HL-60 (cell line): ENCODE results near the gene LIG4.

Experiments
- DNase-seq, 2 experiments: peaks; one replicate each; pipeline ENCODE4 v3.0.0-alpha.2; 2010 to 2020; ENCODE audit warnings: low read depth in 1 of 2, low spot score in 1 of 2
- H3K27ac ChIP-seq: fragments of 250-450 bp; sonication (Bioruptor Pico); replicated peaks from 2 replicates; pipeline ENCODE4 v1.5.1; 2020; ENCODE audit warnings: mild to moderate bottlenecking, moderate library complexity
- H3K27me3 ChIP-seq: fragments of 250-450 bp; sonication (Bioruptor Pico); 2 replicates; pipeline ENCODE4 v1.5.1; 2021; ENCODE audit warnings: mild to moderate bottlenecking, moderate library complexity; ENCODE audit not compliant: insufficient read depth, poor library complexity, severe bottlenecking
- H3K4me3 ChIP-seq: replicated peaks from 2 replicates; pipeline ENCODE4 v1.5.1; 2011; ENCODE audit warnings: mild to moderate bottlenecking, control low read depth, low read length; ENCODE audit not compliant: insufficient read depth
- GABPA ChIP-seq: IDR thresholded peaks from 2 replicates; pipeline ENCODE4 v1.6.1; 2012; ENCODE audit warnings: low read depth
- POLR2AphosphoS5 ChIP-seq: IDR thresholded peaks from 2 replicates; pipeline ENCODE4 v1.6.1; 2012; ENCODE audit warnings: low read depth
- SPI1 ChIP-seq: IDR thresholded peaks from 2 replicates; pipeline ENCODE4 v1.6.1; 2012; ENCODE audit warnings: low read depth, mild to moderate bottlenecking, borderline replicate concordance
- TF ChIP-seq, protein P1 (sequence below): IDR thresholded peaks from 2 replicates; pipeline ENCODE4 v1.6.1; 2012; ENCODE audit warnings: low read depth; ENCODE audit not compliant: insufficient replicate concordance
- TF ChIP-seq, protein P2 (sequence below): IDR thresholded peaks from one replicate; pipeline ENCODE4 v1.5.1; 2011; ENCODE audit warnings: low read length, control low read depth, inconsistent platforms; ENCODE audit not compliant: insufficient read depth

Gene LIG4

DNA sequence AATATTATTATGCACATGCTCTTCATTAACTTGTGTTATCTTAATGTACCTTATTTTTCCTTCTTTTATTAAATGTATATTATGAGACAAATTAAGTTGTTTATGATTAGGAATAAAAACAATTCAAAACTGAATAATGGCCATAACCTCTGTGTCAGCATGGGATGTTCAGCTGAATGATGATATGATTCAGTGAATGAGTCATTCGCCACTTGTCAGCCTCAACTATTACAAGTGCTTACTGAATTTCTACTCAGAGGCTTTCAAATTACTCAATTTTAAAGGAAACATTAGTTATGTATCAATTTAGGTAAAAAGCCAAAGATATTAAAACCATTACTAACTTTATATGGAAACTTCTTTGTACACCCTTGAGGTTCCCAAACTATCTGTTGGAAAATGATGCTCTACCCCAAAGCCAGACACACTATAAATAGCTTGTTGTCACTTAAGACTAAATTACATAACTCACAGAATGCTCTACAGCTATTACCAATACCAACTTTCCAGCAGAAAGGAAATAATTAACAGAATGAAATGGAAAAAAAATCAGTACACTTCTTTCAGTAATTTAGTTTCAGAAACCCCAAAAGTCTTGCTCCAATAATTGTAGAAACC, 14.4 kb downstream of the LIG4 start:
- no peak for DNase-seq
- no peak overlapping the region for H3K4me3 ChIP-seq
- H3K27ac ChIP-seq, result no peak overlapping the region
- H3K27me3 ChIP-seq, result no peaks in the 10 kb centered on the region
- TF ChIP-seq, protein P1, sequence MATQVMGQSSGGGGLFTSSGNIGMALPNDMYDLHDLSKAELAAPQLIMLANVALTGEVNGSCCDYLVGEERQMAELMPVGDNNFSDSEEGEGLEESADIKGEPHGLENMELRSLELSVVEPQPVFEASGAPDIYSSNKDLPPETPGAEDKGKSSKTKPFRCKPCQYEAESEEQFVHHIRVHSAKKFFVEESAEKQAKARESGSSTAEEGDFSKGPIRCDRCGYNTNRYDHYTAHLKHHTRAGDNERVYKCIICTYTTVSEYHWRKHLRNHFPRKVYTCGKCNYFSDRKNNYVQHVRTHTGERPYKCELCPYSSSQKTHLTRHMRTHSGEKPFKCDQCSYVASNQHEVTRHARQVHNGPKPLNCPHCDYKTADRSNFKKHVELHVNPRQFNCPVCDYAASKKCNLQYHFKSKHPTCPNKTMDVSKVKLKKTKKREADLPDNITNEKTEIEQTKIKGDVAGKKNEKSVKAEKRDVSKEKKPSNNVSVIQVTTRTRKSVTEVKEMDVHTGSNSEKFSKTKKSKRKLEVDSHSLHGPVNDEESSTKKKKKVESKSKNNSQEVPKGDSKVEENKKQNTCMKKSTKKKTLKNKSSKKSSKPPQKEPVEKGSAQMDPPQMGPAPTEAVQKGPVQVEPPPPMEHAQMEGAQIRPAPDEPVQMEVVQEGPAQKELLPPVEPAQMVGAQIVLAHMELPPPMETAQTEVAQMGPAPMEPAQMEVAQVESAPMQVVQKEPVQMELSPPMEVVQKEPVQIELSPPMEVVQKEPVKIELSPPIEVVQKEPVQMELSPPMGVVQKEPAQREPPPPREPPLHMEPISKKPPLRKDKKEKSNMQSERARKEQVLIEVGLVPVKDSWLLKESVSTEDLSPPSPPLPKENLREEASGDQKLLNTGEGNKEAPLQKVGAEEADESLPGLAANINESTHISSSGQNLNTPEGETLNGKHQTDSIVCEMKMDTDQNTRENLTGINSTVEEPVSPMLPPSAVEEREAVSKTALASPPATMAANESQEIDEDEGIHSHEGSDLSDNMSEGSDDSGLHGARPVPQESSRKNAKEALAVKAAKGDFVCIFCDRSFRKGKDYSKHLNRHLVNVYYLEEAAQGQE, result no peak
- TF ChIP-seq POLR2AphosphoS5 (no peak), GABPA (no peak), SPI1 (no peak)
- TF ChIP-seq, protein P2, sequence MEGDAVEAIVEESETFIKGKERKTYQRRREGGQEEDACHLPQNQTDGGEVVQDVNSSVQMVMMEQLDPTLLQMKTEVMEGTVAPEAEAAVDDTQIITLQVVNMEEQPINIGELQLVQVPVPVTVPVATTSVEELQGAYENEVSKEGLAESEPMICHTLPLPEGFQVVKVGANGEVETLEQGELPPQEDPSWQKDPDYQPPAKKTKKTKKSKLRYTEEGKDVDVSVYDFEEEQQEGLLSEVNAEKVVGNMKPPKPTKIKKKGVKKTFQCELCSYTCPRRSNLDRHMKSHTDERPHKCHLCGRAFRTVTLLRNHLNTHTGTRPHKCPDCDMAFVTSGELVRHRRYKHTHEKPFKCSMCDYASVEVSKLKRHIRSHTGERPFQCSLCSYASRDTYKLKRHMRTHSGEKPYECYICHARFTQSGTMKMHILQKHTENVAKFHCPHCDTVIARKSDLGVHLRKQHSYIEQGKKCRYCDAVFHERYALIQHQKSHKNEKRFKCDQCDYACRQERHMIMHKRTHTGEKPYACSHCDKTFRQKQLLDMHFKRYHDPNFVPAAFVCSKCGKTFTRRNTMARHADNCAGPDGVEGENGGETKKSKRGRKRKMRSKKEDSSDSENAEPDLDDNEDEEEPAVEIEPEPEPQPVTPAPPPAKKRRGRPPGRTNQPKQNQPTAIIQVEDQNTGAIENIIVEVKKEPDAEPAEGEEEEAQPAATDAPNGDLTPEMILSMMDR, result no peak

DNA sequence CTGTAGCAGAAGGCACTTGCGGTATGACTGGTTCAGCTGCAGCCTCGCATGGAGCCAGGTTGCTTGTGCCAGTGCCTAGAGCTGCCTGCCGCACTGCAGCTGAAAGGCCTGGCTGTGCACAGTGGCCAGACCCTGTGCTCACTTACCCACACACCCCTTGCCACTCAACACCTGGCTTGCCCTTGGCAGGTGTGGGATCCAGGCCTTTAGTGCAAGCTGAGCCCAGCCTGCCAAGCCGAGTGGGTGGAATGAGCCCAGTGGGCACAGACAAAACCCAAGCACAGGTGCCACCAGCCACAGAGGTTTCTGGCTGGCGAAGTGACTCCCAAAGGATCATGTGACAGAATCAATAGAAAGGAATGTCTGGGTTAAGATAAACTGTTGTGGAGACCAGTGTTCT, 19.5 kb downstream of the LIG4 start:
- Histone ChIP-seq H3K27me3 (no peaks in the 10 kb centered on the region), H3K27ac (no peak overlapping the region), H3K4me3 (no peak overlapping the region)
- TF ChIP-seq, protein P1, result no peak
- TF ChIP-seq SPI1 (no peak), POLR2AphosphoS5 (no peak), GABPA (no peak)
- TF ChIP-seq, protein P2, result no peak
- DNase-seq, result no peak

DNA sequence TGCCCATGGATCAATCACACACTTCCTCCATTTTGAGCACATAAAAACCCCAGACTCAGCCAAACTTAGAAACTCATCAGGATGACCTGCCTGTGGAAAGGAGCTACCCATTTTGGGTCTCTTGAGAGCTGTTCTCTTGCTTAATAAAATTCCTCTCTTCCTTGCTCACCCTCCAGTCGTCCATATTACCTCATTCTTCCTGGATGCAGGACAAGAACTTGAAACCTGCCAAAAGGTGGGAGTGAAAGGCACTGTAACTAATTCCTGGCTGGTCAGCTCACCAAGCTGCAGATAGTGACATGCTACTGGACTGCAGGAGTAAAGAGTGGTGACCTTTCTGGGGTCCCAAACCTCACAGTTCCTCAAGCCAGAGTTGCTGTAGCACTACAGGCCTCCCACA, 20.2 kb downstream of the LIG4 start:
- TF ChIP-seq GABPA, result no peak
- TF ChIP-seq, protein P1, result no peak
- TF ChIP-seq, protein P2, result no peak
- no peak for TF ChIP-seq SPI1
- TF ChIP-seq POLR2AphosphoS5, result no peak
- Histone ChIP-seq H3K27ac (no peak overlapping the region), H3K4me3 (no peak overlapping the region), H3K27me3 (no peaks in the 10 kb centered on the region)
- DNase-seq, result no peak
